Measurements from ENCODE around the gene SLC49A4.

Gene SLC49A4

DNA sequence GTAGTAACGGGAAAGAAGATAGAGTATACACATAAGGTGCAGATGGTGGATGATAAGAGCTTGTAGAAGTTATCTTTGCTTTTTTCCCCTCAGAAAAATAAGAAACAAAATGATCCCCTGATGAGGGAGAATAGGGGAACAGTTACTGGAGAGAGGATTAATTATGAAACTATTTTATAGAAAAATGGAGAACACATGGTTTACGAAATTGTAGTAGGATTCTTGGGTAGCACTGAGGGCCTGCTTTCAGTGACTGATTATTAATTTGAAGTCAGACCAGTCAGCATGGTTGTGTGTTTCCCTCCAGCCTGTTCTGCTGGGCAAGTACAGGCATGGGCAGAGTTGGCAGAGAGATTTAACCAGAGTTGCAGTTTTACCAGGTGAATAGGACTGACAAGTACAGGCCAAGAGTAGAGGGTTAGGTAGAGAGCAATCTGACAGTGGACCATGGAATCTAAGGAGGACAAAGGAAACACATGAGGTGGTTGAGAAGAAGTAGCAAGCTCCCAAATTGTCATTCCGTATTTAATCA is 5.9 kb downstream of the SLC49A4 start:
- no peak for TF ChIP-seq FOXP2 (optimal IDR thresholded peaks at IDR 0.05; ENCODE audit: borderline replicate concordance, extremely low read depth, extremely low read length, insufficient read depth)
- TF ChIP-seq, protein P1, sequence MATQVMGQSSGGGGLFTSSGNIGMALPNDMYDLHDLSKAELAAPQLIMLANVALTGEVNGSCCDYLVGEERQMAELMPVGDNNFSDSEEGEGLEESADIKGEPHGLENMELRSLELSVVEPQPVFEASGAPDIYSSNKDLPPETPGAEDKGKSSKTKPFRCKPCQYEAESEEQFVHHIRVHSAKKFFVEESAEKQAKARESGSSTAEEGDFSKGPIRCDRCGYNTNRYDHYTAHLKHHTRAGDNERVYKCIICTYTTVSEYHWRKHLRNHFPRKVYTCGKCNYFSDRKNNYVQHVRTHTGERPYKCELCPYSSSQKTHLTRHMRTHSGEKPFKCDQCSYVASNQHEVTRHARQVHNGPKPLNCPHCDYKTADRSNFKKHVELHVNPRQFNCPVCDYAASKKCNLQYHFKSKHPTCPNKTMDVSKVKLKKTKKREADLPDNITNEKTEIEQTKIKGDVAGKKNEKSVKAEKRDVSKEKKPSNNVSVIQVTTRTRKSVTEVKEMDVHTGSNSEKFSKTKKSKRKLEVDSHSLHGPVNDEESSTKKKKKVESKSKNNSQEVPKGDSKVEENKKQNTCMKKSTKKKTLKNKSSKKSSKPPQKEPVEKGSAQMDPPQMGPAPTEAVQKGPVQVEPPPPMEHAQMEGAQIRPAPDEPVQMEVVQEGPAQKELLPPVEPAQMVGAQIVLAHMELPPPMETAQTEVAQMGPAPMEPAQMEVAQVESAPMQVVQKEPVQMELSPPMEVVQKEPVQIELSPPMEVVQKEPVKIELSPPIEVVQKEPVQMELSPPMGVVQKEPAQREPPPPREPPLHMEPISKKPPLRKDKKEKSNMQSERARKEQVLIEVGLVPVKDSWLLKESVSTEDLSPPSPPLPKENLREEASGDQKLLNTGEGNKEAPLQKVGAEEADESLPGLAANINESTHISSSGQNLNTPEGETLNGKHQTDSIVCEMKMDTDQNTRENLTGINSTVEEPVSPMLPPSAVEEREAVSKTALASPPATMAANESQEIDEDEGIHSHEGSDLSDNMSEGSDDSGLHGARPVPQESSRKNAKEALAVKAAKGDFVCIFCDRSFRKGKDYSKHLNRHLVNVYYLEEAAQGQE (IDR thresholded peaks at IDR 0.05; ENCODE audit: insufficient read depth in 1 of 2, low read depth in 2 of 2, low read length in 2 of 2), result no peak
- no peak for TF ChIP-seq SIN3A (IDR thresholded peaks at IDR 0.05; ENCODE audit: borderline replicate concordance, insufficient read depth, low read length)

DNA sequence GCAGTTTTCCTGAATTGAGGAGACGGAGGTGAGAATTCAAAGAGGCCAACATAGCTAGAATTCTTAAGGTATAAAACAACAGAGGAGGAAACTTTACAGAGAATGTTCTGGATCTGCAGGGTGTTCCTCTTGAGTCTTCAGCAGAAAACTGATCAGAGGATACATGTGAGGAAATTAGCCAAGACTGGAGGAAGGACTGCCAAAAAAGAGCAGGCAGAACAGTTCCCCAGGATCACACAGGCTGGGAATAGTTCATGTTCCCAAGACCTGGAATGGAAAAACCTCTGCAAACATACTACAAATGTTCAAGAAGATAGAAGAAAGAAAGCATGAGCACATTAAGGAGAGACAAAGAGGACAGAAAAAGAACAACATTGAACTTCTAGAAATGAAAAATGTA is 7.5 kb downstream of the SLC49A4 start:
- TF ChIP-seq POLR2AphosphoS5 (IDR thresholded peaks at IDR 0.05; ENCODE audit: low read depth, low read length) (no peak), TAF1 (IDR thresholded peaks at IDR 0.05; ENCODE audit: borderline replicate concordance, insufficient read depth, low read length) (no peak), SIN3A (IDR thresholded peaks at IDR 0.05; ENCODE audit: borderline replicate concordance, insufficient read depth, low read length) (no peak), FOXP2 (optimal IDR thresholded peaks at IDR 0.05; ENCODE audit: borderline replicate concordance, extremely low read depth, extremely low read length, insufficient read depth) (no peak)
- TF ChIP-seq, protein P1 (IDR thresholded peaks at IDR 0.05; ENCODE audit: insufficient read depth in 1 of 2, low read depth in 2 of 2, low read length in 2 of 2), result no peak

DNA sequence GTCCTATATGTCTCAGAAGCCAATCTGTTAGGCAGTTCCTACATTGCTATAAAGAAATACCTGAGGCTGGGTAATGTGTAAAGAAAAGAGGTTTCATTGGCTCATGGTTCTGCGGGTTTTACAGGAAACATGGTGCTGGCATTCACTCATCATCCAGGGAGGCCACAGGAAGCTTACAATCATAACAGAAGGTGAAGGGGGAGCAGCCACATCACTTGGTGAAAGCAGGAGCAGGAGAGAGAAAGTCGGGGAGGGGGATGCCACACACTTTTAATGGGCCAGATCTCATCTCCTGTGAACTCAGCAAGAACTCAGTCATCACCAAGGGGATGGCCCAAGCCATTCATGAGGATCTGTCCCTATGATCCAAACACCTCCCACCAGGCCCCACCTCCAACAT is 9.1 kb downstream of the SLC49A4 start:
- no peak for TF ChIP-seq POLR2AphosphoS5 (IDR thresholded peaks at IDR 0.05; ENCODE audit: low read depth, low read length)
- TF ChIP-seq, protein P1 (IDR thresholded peaks at IDR 0.05; ENCODE audit: insufficient read depth in 1 of 2, low read depth in 2 of 2, low read length in 2 of 2), result no peak
- no peak for TF ChIP-seq SIN3A (IDR thresholded peaks at IDR 0.05; ENCODE audit: borderline replicate concordance, insufficient read depth, low read length)
- no peak for TF ChIP-seq TAF1 (IDR thresholded peaks at IDR 0.05; ENCODE audit: borderline replicate concordance, insufficient read depth, low read length)
- no peak for TF ChIP-seq FOXP2 (optimal IDR thresholded peaks at IDR 0.05; ENCODE audit: borderline replicate concordance, extremely low read depth, extremely low read length, insufficient read depth)

DNA sequence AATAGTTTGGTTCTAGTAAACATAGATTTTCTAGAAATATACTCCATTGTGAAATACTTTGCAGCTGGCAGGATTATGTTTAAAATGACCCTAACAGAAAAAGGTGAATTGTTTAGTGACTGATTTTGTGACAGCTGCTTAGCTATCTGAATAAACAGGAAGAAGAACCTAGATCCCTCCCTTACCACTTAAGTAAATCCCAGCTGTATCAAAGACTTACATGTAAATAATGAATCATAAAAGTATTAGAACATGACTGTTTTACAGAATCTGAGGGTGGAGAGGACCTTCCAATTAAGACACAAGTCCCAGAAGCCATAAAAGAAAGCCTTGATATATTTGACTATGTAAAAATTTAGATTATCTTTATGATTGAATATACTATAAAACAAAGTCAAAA is 15.9 kb downstream of the SLC49A4 start:
- TF ChIP-seq, protein P1 (IDR thresholded peaks at IDR 0.05; ENCODE audit: insufficient read depth in 1 of 2, low read depth in 2 of 2, low read length in 2 of 2), result no peak
- TF ChIP-seq TAF1 (IDR thresholded peaks at IDR 0.05; ENCODE audit: borderline replicate concordance, insufficient read depth, low read length) (no peak), POLR2AphosphoS5 (IDR thresholded peaks at IDR 0.05; ENCODE audit: low read depth, low read length) (no peak), FOXP2 (optimal IDR thresholded peaks at IDR 0.05; ENCODE audit: borderline replicate concordance, extremely low read depth, extremely low read length, insufficient read depth) (no peak), SIN3A (IDR thresholded peaks at IDR 0.05; ENCODE audit: borderline replicate concordance, insufficient read depth, low read length) (no peak)

DNA sequence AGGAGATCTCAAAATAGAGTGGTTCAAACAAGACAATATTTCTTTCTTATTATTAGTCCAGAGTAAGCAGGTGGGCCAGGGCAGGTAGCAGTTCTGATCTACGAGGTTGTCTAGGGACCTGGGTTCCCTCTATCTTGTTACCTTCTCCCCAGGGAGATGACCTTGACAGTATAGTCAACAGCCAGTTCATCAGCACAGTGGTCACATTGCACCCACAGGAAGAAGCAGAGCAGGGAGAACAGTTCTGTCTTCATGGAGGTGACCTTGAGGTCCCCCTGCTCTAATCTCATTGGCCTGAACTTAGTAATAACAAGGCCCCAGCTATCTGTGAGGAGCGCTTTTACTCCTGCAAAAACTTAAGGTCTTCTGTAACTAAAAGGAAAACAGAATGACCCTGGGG is 21.7 kb downstream of the SLC49A4 start:
- TF ChIP-seq POLR2AphosphoS5 (IDR thresholded peaks at IDR 0.05; ENCODE audit: low read depth, low read length) (no peak), TAF1 (IDR thresholded peaks at IDR 0.05; ENCODE audit: borderline replicate concordance, insufficient read depth, low read length) (no peak), SIN3A (IDR thresholded peaks at IDR 0.05; ENCODE audit: borderline replicate concordance, insufficient read depth, low read length) (no peak), FOXP2 (optimal IDR thresholded peaks at IDR 0.05; ENCODE audit: borderline replicate concordance, extremely low read depth, extremely low read length, insufficient read depth) (no peak)
- TF ChIP-seq, protein P1 (IDR thresholded peaks at IDR 0.05; ENCODE audit: insufficient read depth in 1 of 2, low read depth in 2 of 2, low read length in 2 of 2), result no peak
